Activated CD8-positive, alpha-beta T cell treated with anti-CD3 and anti-CD28 coated beads, Interleukin-2, amount 10 ng/mL, durations not matched to agents 7 days and 5 days (primary cell): Measurements from ENCODE around the gene AP1S3. TPM values are rescaled to one million over a fixed set of nuclear protein-coding genes. Genes with fewer than 3 reads are reported as not detected.

Experiments used
- ATAC-seq: fragments of 150-1000 bp; cut with Tn5 transposase; one replicate; pipeline ENCODE4 v1.10.0; 2021; ENCODE audit warnings: moderate library complexity
- CTCF ChIA-PET: fragments of 350-600 bp; sonication (Branson Sonifier 250); formaldehyde crosslinking; loops from one replicate; lab custom pipeline; 2021; ENCODE audit warnings: antibody characterized with exemption; lab: Charles Lee
- POLR2A ChIA-PET: fragments of 350-600 bp; sonication (Branson Sonifier 250); formaldehyde crosslinking; loops from one replicate; lab custom pipeline; 2021; ENCODE audit warnings: antibody characterized with exemption; lab: Charles Lee
- DNase-seq: peaks from one replicate; pipeline ENCODE4 v3.0.0-alpha.2; 2020
- H3K27ac Mint-ChIP-seq: one replicate; pipeline ENCODE4 v1.8.0; 2021; ENCODE audit warnings: mild to moderate bottlenecking, mixed read lengths
- H3K27me3 Mint-ChIP-seq: one replicate; pipeline ENCODE4 v1.8.0; 2021; ENCODE audit warnings: low read depth, mixed read lengths
- H3K36me3 Mint-ChIP-seq: one replicate; pipeline ENCODE4 v1.8.0; 2021; ENCODE audit warnings: low read depth, mixed read lengths
- H3K4me1 Mint-ChIP-seq: one replicate; pipeline ENCODE4 v1.8.0; 2021; ENCODE audit warnings: low read depth, mixed read lengths
- H3K4me3 Mint-ChIP-seq: one replicate; pipeline ENCODE4 v1.8.0; 2021; ENCODE audit warnings: mild to moderate bottlenecking, mixed read lengths
- H3K9me3 Mint-ChIP-seq: one replicate; pipeline ENCODE4 v1.8.0; 2022; ENCODE audit warnings: mixed read lengths; ENCODE audit not compliant: insufficient read depth
- total RNA-seq, 2 experiments: library from RNA; stranded (reverse); gene quantifications; one replicate each; pipeline ENCODE4 v1.2.3, GENCODE V29; 2021

Gene AP1S3
- total RNA-seq, 2 experiments from 2014 or later = 9.1 TPM

GRCh38 chr2:223758131-223758840, 79.1 kb downstream of the AP1S3 start:
- CTCF ChIA-PET = interaction anchor here (1.2 to 1.6 kb wide), 2 partner anchors 14 to 22 kb away, joined by 3 read pairs; no protein-coding TSS in a partner anchor
- no peaks in the 10 kb centered on the region for H3K9me3 Mint-ChIP-seq
- H3K4me1 Mint-ChIP-seq = peaks cover 33% of the 10 kb centered on the region
- POLR2A ChIA-PET = no interaction called here
- H3K36me3 Mint-ChIP-seq = peaks cover 8% of the 10 kb centered on the region
- H3K27me3 Mint-ChIP-seq = no peaks in the 10 kb centered on the region
- DNase-seq = no peak
- no peak overlapping the region for H3K4me3 Mint-ChIP-seq
- ATAC-seq = no peak
- H3K27ac Mint-ChIP-seq = no peak overlapping the region

GRCh38 chr2:223753940-223754339, 83.4 kb downstream of the AP1S3 start:
- Mint-ChIP-seq H3K9me3 (no peaks in the 10 kb centered on the region), H3K4me3 (no peak overlapping the region)
- no peak for ATAC-seq

GRCh38 chr2:223751012-223751411, 86.4 kb downstream of the AP1S3 start:
- ATAC-seq (no peak), DNase-seq (no peak)
- POLR2A ChIA-PET = no interaction called here
- Mint-ChIP-seq H3K27ac (no peak overlapping the region), H3K36me3 (no peaks in the 10 kb centered on the region), H3K27me3 (peaks cover 22% of the 10 kb centered on the region), H3K9me3 (no peaks in the 10 kb centered on the region), H3K4me3 (no peak overlapping the region), H3K4me1 (no peaks in the 10 kb centered on the region)
- CTCF ChIA-PET = no interaction called here

More at GRCh38 chr2:223753940-223754339, 83.4 kb downstream of the AP1S3 start:
- CTCF ChIA-PET = no interaction called here
- Mint-ChIP-seq H3K4me1 (no peaks in the 10 kb centered on the region), H3K27me3 (peaks cover 15% of the 10 kb centered on the region), H3K27ac (no peak overlapping the region), H3K36me3 (no peaks in the 10 kb centered on the region)
- DNase-seq = no peak
- POLR2A ChIA-PET = no interaction called here

GRCh38 chr2:223747392-223748042, 89.9 kb downstream of the AP1S3 start:
- no peaks in the 10 kb centered on the region for H3K9me3 Mint-ChIP-seq
- DNase-seq = no peak
- no peak overlapping the region for H3K27ac Mint-ChIP-seq
- no peak for ATAC-seq
- peaks cover 26% of the 10 kb centered on the region for H3K27me3 Mint-ChIP-seq
- ChIA-PET POLR2A (no interaction called here), CTCF (no interaction called here)
- no peaks in the 10 kb centered on the region for H3K4me1 Mint-ChIP-seq
- no peaks in the 10 kb centered on the region for H3K36me3 Mint-ChIP-seq
- no peak overlapping the region for H3K4me3 Mint-ChIP-seq

DNA sequence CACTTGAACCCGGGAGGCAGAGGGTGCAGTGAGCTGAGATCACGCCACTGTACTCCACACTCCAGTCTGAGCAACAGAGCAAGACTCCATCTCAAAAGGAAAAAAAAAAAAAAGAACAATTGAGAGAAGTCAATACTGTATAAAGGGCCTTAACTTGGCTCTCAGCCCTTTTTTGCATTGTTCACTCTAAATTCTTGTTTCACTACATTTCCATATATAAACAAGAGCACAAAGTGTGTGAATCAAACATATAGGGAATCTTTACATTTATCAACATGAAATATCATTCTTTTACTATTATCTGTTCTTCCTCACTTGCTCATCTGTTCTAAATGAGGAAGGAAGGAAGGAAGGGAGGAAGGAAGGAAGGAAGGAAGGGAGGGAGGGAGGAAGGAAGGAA, 90.8 kb downstream of the AP1S3 start:
- H3K4me3 Mint-ChIP-seq = no peak overlapping the region
- ChIA-PET POLR2A (no interaction called here), CTCF (no interaction called here)
- H3K27ac Mint-ChIP-seq = no peak overlapping the region
- no peaks in the 10 kb centered on the region for H3K36me3 Mint-ChIP-seq
- H3K9me3 Mint-ChIP-seq = no peaks in the 10 kb centered on the region
- DNase-seq (no peak), ATAC-seq (no peak)
- H3K27me3 Mint-ChIP-seq = peaks cover 28% of the 10 kb centered on the region
- no peaks in the 10 kb centered on the region for H3K4me1 Mint-ChIP-seq

- DNase-seq (no peak), ATAC-seq (no peak)
- CTCF ChIA-PET = interaction anchor here (1.3 to 1.7 kb wide), 2 partner anchors 14 to 17 kb away, joined by 3 to 6 read pairs; no protein-coding TSS in a partner anchor
- no peak overlapping the region for H3K4me3 Mint-ChIP-seq
- H3K9me3 Mint-ChIP-seq = no peaks in the 10 kb centered on the region
- H3K36me3 Mint-ChIP-seq = no peaks in the 10 kb centered on the region
- H3K27ac Mint-ChIP-seq = no peak overlapping the region
- H3K27me3 Mint-ChIP-seq = peaks cover 20% of the 10 kb centered on the region
- POLR2A ChIA-PET = no interaction called here
- no peaks in the 10 kb centered on the region for H3K4me1 Mint-ChIP-seq
These were observed 92.8 kb downstream of the AP1S3 start for GRCh38 chr2:223744580-223744979.

DNA sequence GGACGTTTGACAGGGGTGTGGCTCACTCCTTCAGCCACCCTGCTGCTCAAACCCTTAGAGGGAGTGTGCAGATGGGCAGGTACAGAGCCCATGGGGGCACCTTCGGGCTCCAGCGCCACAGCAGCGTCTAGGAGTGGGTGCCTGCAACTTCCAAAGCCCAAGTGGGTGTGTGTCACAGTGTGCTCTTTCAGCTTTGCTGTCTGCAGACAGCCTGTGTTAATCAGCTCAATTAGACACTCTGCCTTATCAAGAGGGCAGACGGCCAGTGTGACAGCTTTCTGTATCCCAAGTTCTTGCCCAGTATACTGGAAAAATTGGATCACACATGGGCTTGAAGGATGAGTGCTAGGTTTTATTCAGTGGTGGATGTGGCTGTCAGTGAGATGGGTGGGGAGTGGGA, 96.7 kb downstream of the AP1S3 start:
- DNase-seq (no peak), ATAC-seq (no peak)
- Mint-ChIP-seq H3K27ac (no peak overlapping the region), H3K36me3 (no peaks in the 10 kb centered on the region), H3K4me3 (no peak overlapping the region), H3K9me3 (no peaks in the 10 kb centered on the region), H3K27me3 (peaks cover 12% of the 10 kb centered on the region), H3K4me1 (no peaks in the 10 kb centered on the region)
- ChIA-PET CTCF (interaction anchor here (1.3 kb wide), 1 partner anchor 13 kb away, joined by 3 read pairs; no protein-coding TSS in a partner anchor), POLR2A (no interaction called here)

GRCh38 chr2:223737207-223737606, 100.2 kb downstream of the AP1S3 start:
- Mint-ChIP-seq H3K27ac (no peak overlapping the region), H3K36me3 (no peaks in the 10 kb centered on the region), H3K4me3 (no peak overlapping the region), H3K27me3 (peaks cover 13% of the 10 kb centered on the region), H3K9me3 (no peaks in the 10 kb centered on the region), H3K4me1 (no peaks in the 10 kb centered on the region)
- DNase-seq = no peak
- ChIA-PET POLR2A (no interaction called here), CTCF (no interaction called here)
- no peak for ATAC-seq

GRCh38 chr2:223736488-223736887, 100.9 kb downstream of the AP1S3 start:
- H3K4me1 Mint-ChIP-seq = no peaks in the 10 kb centered on the region
- ChIA-PET POLR2A (no interaction called here), CTCF (no interaction called here)
- DNase-seq (no peak), ATAC-seq (no peak)
- H3K9me3 Mint-ChIP-seq = no peaks in the 10 kb centered on the region
- H3K27ac Mint-ChIP-seq = no peak overlapping the region
- H3K36me3 Mint-ChIP-seq = no peaks in the 10 kb centered on the region
- H3K4me3 Mint-ChIP-seq = no peak overlapping the region
- peaks cover 10% of the 10 kb centered on the region for H3K27me3 Mint-ChIP-seq

GRCh38 chr2:223735659-223736244, 101.6 kb downstream of the AP1S3 start:
- no peak overlapping the region for H3K4me3 Mint-ChIP-seq
- no peaks in the 10 kb centered on the region for H3K36me3 Mint-ChIP-seq
- no peaks in the 10 kb centered on the region for H3K9me3 Mint-ChIP-seq
- peaks cover 10% of the 10 kb centered on the region for H3K27me3 Mint-ChIP-seq
- CTCF ChIA-PET = no interaction called here
- POLR2A ChIA-PET = no interaction called here
- no peak for DNase-seq
- ATAC-seq = no peak
- no peak overlapping the region for H3K27ac Mint-ChIP-seq
- H3K4me1 Mint-ChIP-seq = no peaks in the 10 kb centered on the region

GRCh38 chr2:223735035-223735640, 102.2 kb downstream of the AP1S3 start:
- CTCF ChIA-PET = no interaction called here
- Mint-ChIP-seq H3K36me3 (no peaks in the 10 kb centered on the region), H3K27me3 (peaks cover 10% of the 10 kb centered on the region), H3K4me1 (no peaks in the 10 kb centered on the region), H3K27ac (no peak overlapping the region), H3K4me3 (no peak overlapping the region), H3K9me3 (no peaks in the 10 kb centered on the region)
- POLR2A ChIA-PET = no interaction called here
- DNase-seq (no peak), ATAC-seq (no peak)

- peaks cover 7% of the 10 kb centered on the region for H3K27me3 Mint-ChIP-seq
- H3K4me1 Mint-ChIP-seq = no peaks in the 10 kb centered on the region
- H3K9me3 Mint-ChIP-seq = no peaks in the 10 kb centered on the region
- CTCF ChIA-PET = no interaction called here
- DNase-seq (no peak), ATAC-seq (no peak)
- H3K4me3 Mint-ChIP-seq = no peak overlapping the region
- POLR2A ChIA-PET = no interaction called here
- no peaks in the 10 kb centered on the region for H3K36me3 Mint-ChIP-seq
- H3K27ac Mint-ChIP-seq = no peak overlapping the region
These were observed 103.0 kb downstream of the AP1S3 start for GRCh38 chr2:223734346-223734745.
